Measurements from ENCODE around the gene BMP3. TPM values are rescaled to one million over a fixed set of nuclear protein-coding genes. Genes with fewer than 3 reads are reported as not detected.

BMP3 gene
- total RNA-seq, 1 donor from 2014 or later: not detected

GRCh38 chr4:81095389-81095788, 64.9 kb downstream of the BMP3 start:
- Histone ChIP-seq H3K9ac (ENCODE audit: low read length) (no peak overlapping the region), H3K79me2 (ENCODE audit: insufficient read depth, low read length) (no peaks in the 10 kb centered on the region), H3K36me3 (ENCODE audit: insufficient read depth, low read length) (no peaks in the 10 kb centered on the region), H3K9me3 (ENCODE audit: insufficient read depth, low read depth, low read length) (no peaks in the 10 kb centered on the region), H3K4me2 (ENCODE audit: low read length) (no peak overlapping the region), H3K4me1 (ENCODE audit: insufficient read depth, low read length) (no peaks in the 10 kb centered on the region), H4K20me1 (ENCODE audit: insufficient read depth, low read length) (no peaks in the 10 kb centered on the region), H2AFZ (ENCODE audit: low read depth, low read length) (no peak overlapping the region), H3K27me3 (ENCODE audit: insufficient read depth, low read length) (no peaks in the 10 kb centered on the region), H3K27ac (ENCODE audit: low read depth, low read length) (no peak overlapping the region), H3K4me3 (ENCODE audit: insufficient read depth, low read depth, low read length) (no peak overlapping the region)
- H3K36me3 Mint-ChIP-seq (ENCODE audit: low read depth, unreplicated experiment): no peaks in the 10 kb centered on the region
- no peak for TF ChIP-seq EZH2 (IDR thresholded peaks at IDR 0.05; ENCODE audit: insufficient read depth, low read length)
- TF ChIP-seq, protein P1, sequence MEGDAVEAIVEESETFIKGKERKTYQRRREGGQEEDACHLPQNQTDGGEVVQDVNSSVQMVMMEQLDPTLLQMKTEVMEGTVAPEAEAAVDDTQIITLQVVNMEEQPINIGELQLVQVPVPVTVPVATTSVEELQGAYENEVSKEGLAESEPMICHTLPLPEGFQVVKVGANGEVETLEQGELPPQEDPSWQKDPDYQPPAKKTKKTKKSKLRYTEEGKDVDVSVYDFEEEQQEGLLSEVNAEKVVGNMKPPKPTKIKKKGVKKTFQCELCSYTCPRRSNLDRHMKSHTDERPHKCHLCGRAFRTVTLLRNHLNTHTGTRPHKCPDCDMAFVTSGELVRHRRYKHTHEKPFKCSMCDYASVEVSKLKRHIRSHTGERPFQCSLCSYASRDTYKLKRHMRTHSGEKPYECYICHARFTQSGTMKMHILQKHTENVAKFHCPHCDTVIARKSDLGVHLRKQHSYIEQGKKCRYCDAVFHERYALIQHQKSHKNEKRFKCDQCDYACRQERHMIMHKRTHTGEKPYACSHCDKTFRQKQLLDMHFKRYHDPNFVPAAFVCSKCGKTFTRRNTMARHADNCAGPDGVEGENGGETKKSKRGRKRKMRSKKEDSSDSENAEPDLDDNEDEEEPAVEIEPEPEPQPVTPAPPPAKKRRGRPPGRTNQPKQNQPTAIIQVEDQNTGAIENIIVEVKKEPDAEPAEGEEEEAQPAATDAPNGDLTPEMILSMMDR (IDR thresholded peaks at IDR 0.05; ENCODE audit: insufficient read depth, low read depth, low read length): no peak
- no peak overlapping the region for H3K27ac Mint-ChIP-seq (ENCODE audit: unreplicated experiment)
- no peaks in the 10 kb centered on the region for H3K4me1 Mint-ChIP-seq (ENCODE audit: low read depth, unreplicated experiment)
- DNase-seq (ENCODE audit: low read depth) (no peak), FAIRE-seq (no peak)
- no peaks in the 10 kb centered on the region for H3K9me3 Mint-ChIP-seq (ENCODE audit: unreplicated experiment)
- H3K27me3 Mint-ChIP-seq (ENCODE audit: low read depth, unreplicated experiment): peaks cover 2% of the 10 kb centered on the region
- H3K4me3 Mint-ChIP-seq (ENCODE audit: unreplicated experiment): no peak overlapping the region

GRCh38 chr4:81096566-81096965, 66.1 kb downstream of the BMP3 start:
- Histone ChIP-seq H4K20me1 (ENCODE audit: insufficient read depth, low read length) (no peaks in the 10 kb centered on the region), H3K9me3 (ENCODE audit: insufficient read depth, low read depth, low read length) (no peaks in the 10 kb centered on the region), H2AFZ (ENCODE audit: low read depth, low read length) (no peak overlapping the region), H3K4me1 (ENCODE audit: insufficient read depth, low read length) (no peaks in the 10 kb centered on the region), H3K4me2 (ENCODE audit: low read length) (no peak overlapping the region), H3K9ac (ENCODE audit: low read length) (no peak overlapping the region), H3K79me2 (ENCODE audit: insufficient read depth, low read length) (no peaks in the 10 kb centered on the region), H3K27me3 (ENCODE audit: insufficient read depth, low read length) (no peaks in the 10 kb centered on the region), H3K36me3 (ENCODE audit: insufficient read depth, low read length) (no peaks in the 10 kb centered on the region), H3K4me3 (ENCODE audit: insufficient read depth, low read depth, low read length) (no peak overlapping the region), H3K27ac (ENCODE audit: low read depth, low read length) (no peak overlapping the region)
- no peaks in the 10 kb centered on the region for H3K36me3 Mint-ChIP-seq (ENCODE audit: low read depth, unreplicated experiment)
- TF ChIP-seq, protein P1 (IDR thresholded peaks at IDR 0.05; ENCODE audit: insufficient read depth, low read depth, low read length): no peak
- TF ChIP-seq EZH2 (IDR thresholded peaks at IDR 0.05; ENCODE audit: insufficient read depth, low read length): no peak
- H3K27ac Mint-ChIP-seq (ENCODE audit: unreplicated experiment): no peak overlapping the region
- no peak overlapping the region for H3K4me3 Mint-ChIP-seq (ENCODE audit: unreplicated experiment)
- no peaks in the 10 kb centered on the region for H3K9me3 Mint-ChIP-seq (ENCODE audit: unreplicated experiment)
- DNase-seq (ENCODE audit: low read depth): no peak
- no peaks in the 10 kb centered on the region for H3K4me1 Mint-ChIP-seq (ENCODE audit: low read depth, unreplicated experiment)
- no peak for FAIRE-seq
- H3K27me3 Mint-ChIP-seq (ENCODE audit: low read depth, unreplicated experiment): peaks cover 2% of the 10 kb centered on the region

GRCh38 chr4:81102107-81102506, 71.6 kb downstream of the BMP3 start:
- FAIRE-seq (no peak), DNase-seq (ENCODE audit: low read depth) (no peak)
- no peak overlapping the region for H3K27ac Mint-ChIP-seq (ENCODE audit: unreplicated experiment)
- Histone ChIP-seq H3K79me2 (ENCODE audit: insufficient read depth, low read length) (no peaks in the 10 kb centered on the region), H3K4me1 (ENCODE audit: insufficient read depth, low read length) (no peaks in the 10 kb centered on the region), H3K9ac (ENCODE audit: low read length) (no peak overlapping the region), H3K27ac (ENCODE audit: low read depth, low read length) (no peak overlapping the region), H3K9me3 (ENCODE audit: insufficient read depth, low read depth, low read length) (no peaks in the 10 kb centered on the region), H3K4me2 (ENCODE audit: low read length) (no peak overlapping the region), H4K20me1 (ENCODE audit: insufficient read depth, low read length) (no peaks in the 10 kb centered on the region), H3K36me3 (ENCODE audit: insufficient read depth, low read length) (no peaks in the 10 kb centered on the region), H2AFZ (ENCODE audit: low read depth, low read length) (no peak overlapping the region), H3K4me3 (ENCODE audit: insufficient read depth, low read depth, low read length) (no peak overlapping the region), H3K27me3 (ENCODE audit: insufficient read depth, low read length) (no peaks in the 10 kb centered on the region)
- TF ChIP-seq, protein P1 (IDR thresholded peaks at IDR 0.05; ENCODE audit: insufficient read depth, low read depth, low read length): no peak
- TF ChIP-seq EZH2 (IDR thresholded peaks at IDR 0.05; ENCODE audit: insufficient read depth, low read length): no peak
- no peak overlapping the region for H3K4me3 Mint-ChIP-seq (ENCODE audit: unreplicated experiment)
- peaks cover 2% of the 10 kb centered on the region for H3K27me3 Mint-ChIP-seq (ENCODE audit: low read depth, unreplicated experiment)
- H3K4me1 Mint-ChIP-seq (ENCODE audit: low read depth, unreplicated experiment): peaks cover 2% of the 10 kb centered on the region
- no peaks in the 10 kb centered on the region for H3K36me3 Mint-ChIP-seq (ENCODE audit: low read depth, unreplicated experiment)
- no peaks in the 10 kb centered on the region for H3K9me3 Mint-ChIP-seq (ENCODE audit: unreplicated experiment)

Data from astrocyte (in vitro differentiated cells and primary cell).